Spleen (tissue), 11 donors: ENCODE results near the gene MED26. TPM values are rescaled to one million over a fixed set of nuclear protein-coding genes. Genes with fewer than 3 reads are reported as not detected.

ENCODE experiments used
- DNase-seq: peaks from one replicate; pipeline ENCODE4 v3.0.0-alpha.2; 2020
- H3K27ac ChIP-seq, 8 donors: fragments of 200-600 bp; sonication (generic) in 7 of 8; 1 replicate in 4 of 8; 2 replicates in 4 of 8; pipeline versions ENCODE4 v1.5.0 to v1.8.0; 2016 to 2021; ENCODE audit warnings: inconsistent platforms in 4 of 8, mild to moderate bottlenecking in 4 of 8, moderate library complexity in 1 of 8
- H3K27me3 ChIP-seq, 7 donors: fragments of 200-600 bp; sonication (generic) in 6 of 7; replicated peaks in 1 of 7; 1 replicate in 4 of 7; 2 replicates in 3 of 7; pipeline versions ENCODE4 v1.5.0 to v1.8.0; 2016 to 2021; ENCODE audit warnings: inconsistent platforms in 3 of 7, mild to moderate bottlenecking in 1 of 7
- H3K36me3 ChIP-seq, 6 donors: fragments of 200-600 bp; sonication (generic) in 5 of 6; 1 replicate in 4 of 6; 2 replicates in 2 of 6; pipeline versions ENCODE4 v1.5.0 to v1.8.0; 2016 to 2021; ENCODE audit warnings: inconsistent platforms in 2 of 6
- H3K4me1 ChIP-seq, 6 donors: fragments of 200-600 bp; sonication (generic) in 5 of 6; 1 replicate in 3 of 6; 2 replicates in 3 of 6; pipeline versions ENCODE4 v1.5.0 to v1.8.0; 2016 to 2021; ENCODE audit warnings: inconsistent platforms in 3 of 6
- H3K4me3 ChIP-seq, 8 donors: fragments of 200-600 bp; sonication (generic) in 7 of 8; 1 replicate in 4 of 8; 2 replicates in 4 of 8; pipeline versions ENCODE4 v1.5.0 to v1.8.0; 2016 to 2021; ENCODE audit warnings: inconsistent platforms in 4 of 8, mild to moderate bottlenecking in 4 of 8, moderate library complexity in 2 of 8
- H3K9me3 ChIP-seq, 8 donors: fragments of 200-600 bp; sonication (generic) in 7 of 8; 1 replicate in 4 of 8; 2 replicates in 4 of 8; pipeline versions ENCODE4 v1.5.0 to v1.8.0; 2016 to 2021; ENCODE audit warnings: inconsistent platforms in 4 of 8
- POLR2A ChIP-seq, 3 donors: fragments of 450-650 bp; IDR thresholded peaks; one replicate each; pipeline ENCODE4 v1.5.1; 2017; ENCODE audit warnings: antibody characterized with exemption in 3 of 3, mild to moderate bottlenecking in 1 of 3
- POLR2AphosphoS5 ChIP-seq, 3 donors: sonication (generic); formaldehyde crosslinking; IDR thresholded peaks; one replicate each; pipeline ENCODE4 v1.5.1; 2017; ENCODE audit warnings: antibody characterized with exemption in 3 of 3
- WGBS, 5 donors: extraction: QIAGEN DNeasy Blood & Tissue Kit in 3 of 5; methylation state at CpG; one replicate each; pipeline versions ENCODE4 v1.1.5 to v1.1.7; 2013 to 2018; 5-methylcytosine and 5-hydroxymethylcytosine counted together
- intact Hi-C: fragments of 100-400 bp; cut with DNase I; formaldehyde crosslinking; loops from one replicate; pipeline ENCODE4 v1.15.0; 2023; ENCODE audit warnings: low total_unique reads
- polyA plus RNA-seq, 3 donors: library from polyadenylated mRNA; stranded (reverse); fragments of 200-250 nt; gene quantifications; one replicate each; pipeline ENCODE4 v1.2.1, GENCODE V29; 2013
- total RNA-seq, 7 donors: library from RNA; depleted of rRNA in 3 of 7; stranded (reverse); fragments of >200 nt in 3 of 7; fragmentation: NEBNext Ultra II Directional in 4 of 7; extraction: Animal tissue kit (Norgen Biotek cat#: 25700) in 4 of 7; gene quantifications; one replicate each; pipeline versions ENCODE4 v1.1.0 to v1.2.1, GENCODE V29; 2016 to 2021
- TF ChIP-seq, protein P1 (sequence below), 11 experiments: fragments of 200-600 bp in 7 of 11; fragments of 450-650 bp in 4 of 11; sonication (generic) in 4 of 11; IDR thresholded peaks in 8 of 11; conservative IDR thresholded peaks in 3 of 11; 1 replicate in 7 of 11; 2 replicates in 4 of 11; pipeline versions ENCODE4 v1.4.0 to v1.8.0; 2016 to 2021; ENCODE audit warnings: antibody characterized with exemption in 11 of 11, inconsistent platforms in 4 of 11, mild to moderate bottlenecking in 1 of 11
- donor health status: healthy with polysubstance abuse.
- donor health status: DM: no; HTN: no; CAD: no; lungs with moderate emphysema.
- donor health status: DM: no; HTN: no; CAD: no.
- donor health status: Bipolar disorder and iron deficiency.
- donor health status: healthy.
- donor health status: DM: no; HTN: no; CAD: no.
- donor health status: DM: yes; HTN: yes; CAD: no.

Gene MED26
- total and polyA plus RNA-seq, 10 donors, result 6.5 to 20.4 (median 15.7) TPM

GRCh38 chr19:16588824-16589577 lies 39.0 kb downstream of the MED26 start:
- H3K27ac ChIP-seq, result peak overlapping the region; percentile 74 to 94 (median 86)
- 54 to 87% (median 65%) methylated on average over 7 to 11 of the region's 11 CpGs for WGBS, 5 donors
- no peaks in the 10 kb centered on the region for H3K36me3 ChIP-seq

GRCh38 chr19:16587833-16588823 lies 39.9 kb downstream of the MED26 start:
- no peaks in the 10 kb centered on the region for H3K36me3 ChIP-seq
- TF ChIP-seq POLR2AphosphoS5 (IDR thresholded peaks at IDR 0.05) (peak; percentile 77 to 92 (median 91)), POLR2A (IDR thresholded peaks at IDR 0.05) (peak in 1 of 3 donors; percentile 48)
- TF ChIP-seq, protein P1, sequence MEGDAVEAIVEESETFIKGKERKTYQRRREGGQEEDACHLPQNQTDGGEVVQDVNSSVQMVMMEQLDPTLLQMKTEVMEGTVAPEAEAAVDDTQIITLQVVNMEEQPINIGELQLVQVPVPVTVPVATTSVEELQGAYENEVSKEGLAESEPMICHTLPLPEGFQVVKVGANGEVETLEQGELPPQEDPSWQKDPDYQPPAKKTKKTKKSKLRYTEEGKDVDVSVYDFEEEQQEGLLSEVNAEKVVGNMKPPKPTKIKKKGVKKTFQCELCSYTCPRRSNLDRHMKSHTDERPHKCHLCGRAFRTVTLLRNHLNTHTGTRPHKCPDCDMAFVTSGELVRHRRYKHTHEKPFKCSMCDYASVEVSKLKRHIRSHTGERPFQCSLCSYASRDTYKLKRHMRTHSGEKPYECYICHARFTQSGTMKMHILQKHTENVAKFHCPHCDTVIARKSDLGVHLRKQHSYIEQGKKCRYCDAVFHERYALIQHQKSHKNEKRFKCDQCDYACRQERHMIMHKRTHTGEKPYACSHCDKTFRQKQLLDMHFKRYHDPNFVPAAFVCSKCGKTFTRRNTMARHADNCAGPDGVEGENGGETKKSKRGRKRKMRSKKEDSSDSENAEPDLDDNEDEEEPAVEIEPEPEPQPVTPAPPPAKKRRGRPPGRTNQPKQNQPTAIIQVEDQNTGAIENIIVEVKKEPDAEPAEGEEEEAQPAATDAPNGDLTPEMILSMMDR (IDR thresholded peaks at IDR 0.05 in 8 of 11, conservative IDR thresholded peaks at IDR 0.05 in 3 of 11), result no peak
- intact Hi-C loops, result no loop called here
- H3K4me1 ChIP-seq, result peaks cover 72 to 100% (median 100%) of the 10 kb centered on the region in 6 donors
- H3K4me3 ChIP-seq, result peak overlapping the region; percentile 15 to 70 (median 42)
- peak; percentile 92 for DNase-seq
- 5 to 11% (median 10%) methylated on average over 20 to 26 of the region's 26 CpGs for WGBS, 5 donors
- no peaks in the 10 kb centered on the region for H3K27me3 ChIP-seq
- peak overlapping the region; percentile 74 to 94 (median 86) for H3K27ac ChIP-seq
- no peaks in the 10 kb centered on the region for H3K9me3 ChIP-seq

More at GRCh38 chr19:16588824-16589577, 39.0 kb downstream of the MED26 start:
- intact Hi-C loops, result no loop called here
- no peak for TF ChIP-seq POLR2AphosphoS5 (IDR thresholded peaks at IDR 0.05)
- TF ChIP-seq POLR2A (IDR thresholded peaks at IDR 0.05), result no peak
- TF ChIP-seq, protein P1 (IDR thresholded peaks at IDR 0.05 in 8 of 11, conservative IDR thresholded peaks at IDR 0.05 in 3 of 11), result no peak
- no peaks in the 10 kb centered on the region for H3K27me3 ChIP-seq
- H3K9me3 ChIP-seq, result no peaks in the 10 kb centered on the region
- peak overlapping the region in 3 of 8 donors; percentile 40 to 70 (median 48) for H3K4me3 ChIP-seq
- H3K4me1 ChIP-seq, result peaks cover 72 to 100% (median 100%) of the 10 kb centered on the region in 6 donors
- no peak for DNase-seq

DNA sequence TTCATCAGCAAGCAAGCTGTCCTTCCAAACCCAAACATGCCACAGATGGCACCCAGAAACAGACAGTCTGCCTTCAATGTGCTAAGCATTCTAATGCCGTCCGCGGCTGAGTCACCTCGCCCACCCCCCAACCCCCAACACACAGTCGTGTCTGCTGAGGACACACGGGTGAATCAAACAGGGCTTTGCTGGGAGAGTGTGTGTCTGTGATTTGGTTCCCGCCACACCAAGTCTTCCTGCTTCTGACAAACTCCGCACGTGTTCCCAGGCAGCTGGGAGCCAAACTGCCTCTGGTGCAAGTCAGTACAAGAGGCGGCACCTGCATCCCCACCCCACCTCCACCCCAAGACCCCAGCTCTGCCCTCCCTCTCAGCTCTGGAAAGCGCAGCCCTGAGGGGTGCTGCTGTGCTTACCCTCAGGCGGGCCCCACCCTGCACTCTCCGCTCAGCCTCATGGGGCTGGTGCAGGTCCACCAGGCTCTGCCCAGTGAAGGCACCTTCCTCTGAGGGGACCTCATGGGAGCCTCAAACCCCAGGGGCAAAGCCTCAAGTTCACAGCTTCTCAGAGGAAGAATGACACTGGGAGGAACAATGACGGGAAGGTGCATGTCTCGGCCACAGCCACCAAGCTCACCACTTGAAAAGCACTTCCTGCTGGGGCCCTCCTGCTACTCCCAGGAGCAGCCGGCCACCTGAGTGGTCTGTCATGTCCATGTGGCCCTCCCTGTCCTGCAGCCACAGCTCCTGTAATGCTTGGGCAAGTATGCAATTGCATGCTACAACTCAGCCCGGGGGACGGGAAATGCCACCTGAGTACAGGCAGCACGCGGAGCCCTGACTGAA lies 40.8 kb downstream of the MED26 start:
- H3K27ac ChIP-seq, result peak overlapping the region; percentile 76 to 94 (median 86)
- H3K4me1 ChIP-seq, result peaks cover 77 to 100% (median 100%) of the 10 kb centered on the region in 6 donors
- DNase-seq, result peak; percentile 94
- H3K9me3 ChIP-seq, result no peaks in the 10 kb centered on the region
- H3K36me3 ChIP-seq, result peaks cover 0 to 7% (median 0%) of the 10 kb centered on the region in 6 donors
- intact Hi-C loops, result no loop called here
- peak overlapping the region; percentile 15 to 70 (median 42) for H3K4me3 ChIP-seq
- TF ChIP-seq POLR2AphosphoS5 (IDR thresholded peaks at IDR 0.05) (peak; percentile 74 to 83 (median 76)), POLR2A (IDR thresholded peaks at IDR 0.05) (no peak)
- TF ChIP-seq, protein P1 (IDR thresholded peaks at IDR 0.05 in 8 of 11, conservative IDR thresholded peaks at IDR 0.05 in 3 of 11), result peak in 1 of 11 experiments; percentile 11
- 14 to 35% (median 30%) methylated on average over 9 to 20 of the region's 20 CpGs for WGBS, 5 donors
- H3K27me3 ChIP-seq, result no peaks in the 10 kb centered on the region
